HG02571 (cell line): Measurements from ENCODE around the gene ZFYVE19.

ENCODE experiments used
- ATAC-seq: cut with Tn5 transposase; IDR thresholded peaks from one replicate; pipeline ENCODE4 v1.9.1; 2021; ENCODE audit warnings: mild to moderate bottlenecking, moderate library complexity; ENCODE audit not compliant: unreplicated experiment

Gene ZFYVE19

DNA sequence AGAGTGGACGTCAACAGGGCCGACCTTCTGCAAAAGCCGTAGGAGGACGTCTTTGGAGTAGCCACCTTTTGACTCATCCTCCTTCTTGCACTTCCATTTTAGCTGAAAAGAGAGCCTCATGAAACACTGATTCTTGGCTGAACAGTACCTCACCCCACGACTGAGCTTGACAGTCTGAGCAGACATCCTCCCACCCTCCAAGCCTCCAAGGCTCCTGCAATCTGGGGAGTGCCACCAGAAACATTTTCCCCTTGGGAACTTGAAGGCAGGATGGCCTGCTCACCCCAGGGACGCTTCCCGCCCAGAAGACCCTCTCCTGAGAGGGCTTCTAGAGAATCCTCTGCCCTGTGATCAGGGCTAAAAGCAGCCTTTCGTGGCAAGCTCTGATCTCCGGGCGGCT, 31.9 kb upstream of the ZFYVE19 start:
- ATAC-seq, result no peak

DNA sequence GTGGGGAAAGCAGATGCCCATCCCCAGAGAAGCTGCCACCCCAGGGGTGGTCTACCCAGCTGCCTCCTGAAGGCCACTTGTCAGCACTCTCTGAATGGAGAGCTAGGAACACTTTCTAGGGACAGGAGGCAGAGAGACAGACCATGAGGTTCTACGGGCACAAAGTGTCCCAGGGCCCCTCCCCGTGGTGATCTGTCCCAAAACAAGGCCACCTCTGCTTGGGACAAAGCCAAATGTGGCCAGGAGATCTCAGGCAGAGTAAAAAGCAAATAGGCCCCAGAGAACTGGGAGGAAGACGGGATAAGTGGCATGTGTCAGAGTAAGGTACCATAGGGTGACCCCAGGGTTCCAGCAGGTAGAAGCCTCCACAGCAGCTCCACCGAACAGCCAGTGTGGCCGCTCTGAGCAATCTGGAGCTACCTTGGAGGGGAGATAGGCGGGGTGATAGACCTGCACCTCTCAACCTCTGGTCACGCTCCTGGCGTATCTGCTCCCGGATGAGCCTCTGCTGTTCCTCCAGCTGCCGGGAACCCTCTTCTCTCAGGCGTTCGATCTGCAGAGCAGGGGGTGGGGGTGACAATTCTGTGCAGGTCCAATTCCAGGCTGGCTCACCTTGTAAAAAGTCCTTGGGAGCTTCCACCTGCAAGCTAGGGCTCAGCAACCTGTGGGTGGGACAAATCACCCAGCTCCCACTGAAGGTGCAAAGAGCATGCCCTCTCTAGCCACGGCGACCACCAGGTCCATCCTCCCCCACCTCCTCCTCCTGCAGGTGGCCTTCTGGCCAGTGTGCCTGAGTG, 31.0 kb upstream of the ZFYVE19 start:
- ATAC-seq, result no peak

DNA sequence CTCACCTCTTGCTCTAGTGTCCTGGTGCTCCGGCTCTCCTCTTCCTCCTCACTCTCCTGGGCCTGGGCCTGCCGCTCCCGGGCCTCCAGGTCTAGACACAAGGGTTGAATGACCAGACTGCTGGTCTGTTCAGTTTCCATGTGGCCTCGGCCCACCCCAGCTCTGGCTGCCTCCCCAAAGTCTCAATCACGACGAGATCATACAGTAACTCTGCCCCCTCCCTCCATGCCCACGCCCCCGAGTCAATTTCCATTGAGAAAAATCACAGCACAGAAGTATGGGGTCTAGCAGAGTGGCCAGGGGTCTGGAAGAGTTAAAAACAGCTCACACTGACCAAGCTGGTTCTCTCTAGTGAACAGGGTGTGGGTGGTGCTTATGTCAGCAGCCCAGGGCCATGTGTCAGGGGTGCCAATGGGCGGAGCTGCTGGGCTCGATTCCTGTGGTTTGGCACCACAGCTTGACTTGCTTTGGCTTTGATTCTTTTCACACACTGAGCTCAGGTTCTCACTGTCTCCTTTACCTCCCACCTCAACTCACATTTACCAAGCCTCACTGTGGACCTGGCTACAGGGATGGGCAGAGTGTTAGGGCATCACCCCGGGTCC, 30.2 kb upstream of the ZFYVE19 start:
- no peak for ATAC-seq

DNA sequence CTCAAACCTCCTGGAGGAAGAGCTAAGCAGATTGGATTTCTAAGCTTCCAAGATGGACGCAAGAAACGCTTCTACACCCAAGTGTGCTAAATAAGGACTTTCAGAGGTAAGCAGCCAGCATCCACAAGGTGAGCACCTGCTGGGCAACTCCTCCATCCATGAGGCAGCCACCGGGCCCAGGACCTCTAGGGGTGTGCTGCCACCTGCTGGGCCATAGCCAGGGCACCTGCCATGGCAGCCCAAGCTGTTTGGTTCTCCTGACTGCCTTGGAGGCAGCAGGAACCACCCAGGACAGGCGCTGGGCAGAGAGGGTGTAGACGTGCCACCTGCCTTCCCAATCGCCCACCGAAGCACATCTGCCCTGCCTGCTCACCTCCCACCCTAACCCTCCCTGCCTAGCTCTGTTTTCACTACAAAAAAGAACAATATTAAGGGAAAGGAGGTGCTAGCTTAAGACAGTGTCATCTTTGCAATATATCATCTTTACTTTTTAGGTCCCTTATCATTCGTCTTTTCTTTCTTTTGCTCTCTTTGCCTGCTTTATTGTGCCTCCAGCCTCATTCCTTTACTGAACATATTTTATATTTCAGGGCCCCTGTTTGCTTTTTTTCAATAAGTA, 24.2 kb upstream of the ZFYVE19 start:
- ATAC-seq, result no peak

DNA sequence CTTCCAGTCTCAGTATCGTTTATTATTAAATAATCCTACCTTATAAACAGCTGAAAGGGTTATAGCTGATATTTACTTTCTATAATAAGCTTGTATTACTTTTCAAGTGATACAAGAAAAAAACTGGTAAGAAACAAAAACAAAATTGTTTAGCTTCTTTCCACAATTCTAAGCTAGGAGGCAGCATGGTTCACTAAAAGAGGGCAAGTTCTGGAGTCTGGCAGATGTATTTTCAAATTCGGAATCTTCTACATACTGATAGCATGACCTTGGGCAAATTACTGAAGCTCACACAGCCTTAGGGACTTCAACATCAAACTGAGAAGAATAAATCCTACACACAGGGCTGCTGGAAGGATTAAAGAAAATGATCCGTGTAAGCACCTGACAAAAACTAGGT, 21.7 kb upstream of the ZFYVE19 start:
- no peak for ATAC-seq

DNA sequence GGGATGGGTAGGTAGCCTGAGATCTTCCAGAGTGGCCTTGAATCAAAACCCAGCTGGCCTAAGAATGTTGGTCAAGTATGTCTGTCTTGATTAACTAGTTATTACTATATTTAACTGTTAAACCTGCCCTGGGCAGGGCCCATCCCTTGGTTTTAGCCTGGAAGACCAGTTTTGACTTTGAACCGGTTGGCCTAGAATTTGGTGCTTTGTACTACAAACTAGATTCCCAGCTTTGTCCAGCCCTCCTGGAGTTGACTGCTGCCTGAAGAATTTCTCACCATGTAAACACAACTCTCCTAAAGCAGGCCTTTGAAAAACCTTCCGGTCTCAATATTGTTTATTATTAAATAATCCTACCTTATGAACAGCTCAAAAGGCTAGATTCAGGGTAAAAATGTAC, 21.1 kb upstream of the ZFYVE19 start:
- no peak for ATAC-seq

DNA sequence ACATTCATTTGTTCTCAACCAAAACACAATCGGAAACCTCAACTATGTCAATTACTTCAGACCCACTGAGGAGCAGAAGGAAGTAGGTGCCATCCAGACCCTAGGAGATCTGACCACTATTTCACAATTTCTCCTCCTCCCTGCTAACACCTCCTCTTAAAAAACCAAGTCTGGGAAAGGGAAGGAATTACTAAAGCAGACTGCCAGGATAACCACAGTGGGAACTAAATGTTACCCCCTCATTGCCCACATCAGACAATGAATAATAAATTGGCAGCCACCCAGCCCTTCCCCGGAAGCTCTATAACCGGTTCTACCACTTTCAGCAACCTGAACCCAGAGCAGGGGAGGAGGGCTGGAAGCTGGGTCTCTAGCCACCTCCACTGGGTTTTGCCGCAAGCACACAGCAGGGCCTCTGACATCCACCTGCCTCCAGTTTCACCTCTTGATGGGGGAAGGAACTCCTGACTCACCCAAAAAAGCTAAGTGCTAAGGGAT, 19.5 kb upstream of the ZFYVE19 start:
- no peak for ATAC-seq

DNA sequence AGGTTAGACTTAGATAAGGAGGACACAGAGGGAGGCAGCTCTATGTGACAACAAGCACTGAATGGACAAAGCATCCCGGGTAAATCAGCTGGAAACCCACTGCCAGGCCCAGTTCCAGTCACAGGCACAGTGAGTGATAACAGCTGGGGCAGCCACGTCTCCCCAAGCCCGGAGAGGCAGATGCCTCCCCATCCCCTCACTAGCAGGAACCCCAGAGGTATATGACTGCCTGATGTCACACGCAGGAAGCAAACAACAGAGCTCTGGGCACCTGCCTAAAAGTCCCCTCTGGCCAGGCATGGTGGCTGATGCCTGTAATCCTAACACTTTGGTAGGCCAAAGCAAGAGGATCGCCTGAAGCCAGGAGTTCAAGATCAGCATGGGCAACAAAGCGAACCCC, 18.9 kb upstream of the ZFYVE19 start:
- ATAC-seq, result no peak

DNA sequence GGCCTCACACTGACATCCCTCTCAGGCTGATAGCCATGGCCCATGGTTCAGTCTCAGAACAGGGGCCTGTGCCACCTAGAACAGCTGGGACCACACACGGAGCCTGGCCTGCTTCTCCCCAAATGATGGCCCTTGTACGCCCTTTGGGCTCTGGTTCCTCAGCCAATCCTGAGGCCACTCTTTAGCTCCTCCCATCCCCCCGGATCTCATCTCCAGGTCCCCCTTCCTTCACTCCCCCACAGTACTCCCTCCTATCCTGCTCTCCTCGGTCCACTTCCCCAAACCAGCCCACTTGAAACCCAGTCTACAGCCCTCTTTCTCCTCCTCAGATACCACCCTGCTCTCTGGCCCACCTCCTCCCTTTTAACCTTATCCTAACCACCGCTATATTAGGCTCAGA, 17.8 kb upstream of the ZFYVE19 start:
- no peak for ATAC-seq

DNA sequence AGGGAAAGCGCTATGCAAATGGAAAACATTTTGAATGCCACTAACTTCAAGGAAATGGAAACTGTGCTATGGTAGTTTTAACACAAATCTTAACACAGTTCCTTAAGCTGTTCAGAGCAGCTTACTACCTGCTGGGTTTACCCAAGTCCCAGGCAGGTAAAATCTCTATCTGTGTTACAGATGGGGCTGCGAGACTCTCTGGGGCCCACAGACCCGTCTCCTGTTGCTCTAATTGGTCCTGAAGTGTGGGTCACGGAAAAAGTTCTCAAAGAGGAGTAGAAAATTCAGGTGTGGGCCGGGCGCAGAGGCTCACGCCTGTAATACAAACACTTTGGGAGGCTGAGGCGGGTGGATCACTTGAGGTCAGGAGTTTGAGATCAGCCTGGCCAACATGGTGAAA, 16.9 kb upstream of the ZFYVE19 start:
- ATAC-seq, result no peak

DNA sequence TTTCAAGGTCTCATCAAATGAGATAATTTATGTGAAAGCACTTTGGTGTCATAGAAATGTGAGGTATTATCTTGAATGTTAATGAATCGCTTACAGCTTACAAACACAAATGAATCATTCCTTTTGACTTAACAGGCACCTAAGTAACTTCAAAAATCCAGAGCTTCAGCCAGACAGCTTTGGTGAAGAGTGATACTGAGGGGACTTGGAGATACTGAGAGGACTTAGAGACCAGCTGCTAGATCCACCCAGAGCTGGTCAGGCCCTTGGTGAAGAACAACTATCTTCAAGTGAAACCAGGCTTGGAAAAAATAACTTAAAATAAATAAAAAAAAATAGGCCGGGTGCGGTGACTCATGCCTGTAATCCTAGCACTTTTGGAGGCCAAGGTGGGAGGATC, 16.2 kb upstream of the ZFYVE19 start:
- ATAC-seq, result no peak

DNA sequence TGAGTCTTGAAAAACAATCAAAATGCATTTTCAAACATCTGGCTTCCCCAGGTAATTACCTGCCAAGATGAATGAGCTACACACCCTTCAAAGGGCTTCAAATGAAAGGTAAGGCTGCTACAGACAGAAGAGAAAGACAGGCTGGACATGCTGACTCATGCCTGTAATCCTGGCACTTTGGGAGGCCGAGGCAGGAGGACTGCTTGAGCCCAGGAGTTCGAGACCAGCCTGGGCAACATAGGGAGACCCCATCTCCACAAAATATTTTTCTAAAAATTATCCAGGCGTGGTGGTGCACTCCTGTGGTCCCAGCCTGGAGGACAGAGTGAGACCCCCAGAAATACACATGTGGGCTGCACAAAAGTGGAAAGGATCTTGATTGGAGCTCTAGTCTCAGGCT, 14.5 kb upstream of the ZFYVE19 start:
- ATAC-seq, result no peak

DNA sequence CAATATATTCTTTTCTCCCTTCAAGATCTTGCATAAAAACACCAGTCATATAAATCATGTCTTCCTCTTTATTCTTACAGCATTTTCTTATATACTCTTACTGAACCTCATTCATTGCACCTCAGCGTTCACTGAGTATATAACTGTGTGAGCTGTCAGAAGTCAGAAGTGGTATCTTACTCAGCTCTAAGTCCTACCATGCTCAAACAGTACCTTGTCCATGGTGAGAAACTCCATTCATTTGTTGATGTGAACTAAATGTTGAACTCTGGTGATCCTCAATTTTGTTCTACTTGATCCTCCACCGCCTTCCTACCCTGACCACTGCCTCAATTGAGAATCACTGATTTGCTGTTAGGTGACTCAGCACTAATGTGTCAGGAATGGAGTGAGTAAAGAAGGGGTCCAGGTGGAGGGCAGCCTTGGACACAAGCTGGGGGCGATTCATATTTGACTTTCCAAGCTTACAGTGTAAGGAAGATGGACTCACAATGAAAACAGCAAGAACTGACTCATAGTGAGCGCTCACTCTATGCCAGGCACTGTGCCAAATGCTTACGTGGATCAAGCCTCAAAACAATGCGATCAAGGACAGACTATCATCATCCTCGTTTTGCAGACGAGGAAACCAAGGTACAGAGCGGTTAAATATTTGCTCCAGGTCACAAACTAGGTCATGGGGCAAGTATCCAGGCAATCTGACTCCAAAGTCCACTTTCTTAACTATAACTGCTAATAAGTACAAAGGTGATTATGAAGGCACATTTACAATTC, 13.5 kb upstream of the ZFYVE19 start:
- no peak for ATAC-seq

DNA sequence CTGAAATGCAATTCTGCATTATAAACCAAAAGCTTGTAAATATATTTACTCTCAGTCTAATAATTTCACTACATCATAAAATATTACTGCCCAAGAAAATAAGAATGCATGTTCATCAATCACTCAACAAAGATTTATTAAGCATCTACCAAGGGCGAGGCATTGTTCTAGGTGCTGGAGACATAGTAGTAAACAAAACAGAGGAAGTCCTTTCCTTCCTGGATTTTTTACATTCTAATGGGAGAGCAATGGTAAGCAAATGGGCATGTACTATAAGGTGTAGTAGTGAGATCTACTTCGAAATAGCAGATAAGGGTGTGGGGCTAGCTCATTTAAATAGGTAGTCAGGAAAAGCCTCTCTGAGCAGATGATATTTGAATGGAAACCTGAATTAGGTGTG, 10.8 kb upstream of the ZFYVE19 start:
- ATAC-seq, result no peak

DNA sequence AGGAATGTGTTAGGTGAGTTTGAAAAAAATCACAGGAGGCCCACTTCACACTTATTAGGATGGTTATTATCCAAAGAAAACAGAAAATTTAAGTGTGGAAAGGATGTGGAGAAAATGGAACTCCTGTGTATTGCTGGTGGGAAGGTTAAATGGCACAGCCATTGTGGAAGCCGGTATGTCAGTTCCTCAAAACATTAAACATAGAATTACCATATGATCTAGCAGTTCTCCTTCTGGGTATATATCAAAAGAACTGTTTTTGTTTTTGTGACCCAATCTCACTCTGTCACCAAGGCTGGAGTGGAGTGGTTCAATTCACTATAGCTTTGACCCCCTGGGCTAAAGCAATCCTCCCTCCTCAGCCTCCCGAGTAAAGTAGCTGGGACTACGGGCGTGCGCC, 10.4 kb upstream of the ZFYVE19 start:
- ATAC-seq, result no peak

DNA sequence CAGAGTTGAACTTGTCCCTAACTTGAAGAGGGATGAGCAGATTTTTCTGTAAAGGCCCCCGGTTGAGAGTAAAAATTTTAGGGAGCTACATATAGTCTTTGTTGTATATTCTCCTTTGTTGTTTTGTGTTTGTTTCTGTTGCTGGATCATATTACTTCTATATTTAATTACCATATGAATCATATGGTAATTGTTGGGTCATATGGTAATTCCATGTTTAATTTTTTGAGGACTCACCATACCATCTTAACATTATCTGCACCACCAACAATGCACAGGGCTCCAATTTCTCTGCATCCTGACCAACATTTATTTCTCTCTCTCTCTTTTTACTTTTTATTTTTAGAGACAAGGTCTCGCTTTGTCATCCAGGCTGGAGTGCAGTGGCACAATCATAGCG, 7.4 kb upstream of the ZFYVE19 start:
- ATAC-seq, result no peak

DNA sequence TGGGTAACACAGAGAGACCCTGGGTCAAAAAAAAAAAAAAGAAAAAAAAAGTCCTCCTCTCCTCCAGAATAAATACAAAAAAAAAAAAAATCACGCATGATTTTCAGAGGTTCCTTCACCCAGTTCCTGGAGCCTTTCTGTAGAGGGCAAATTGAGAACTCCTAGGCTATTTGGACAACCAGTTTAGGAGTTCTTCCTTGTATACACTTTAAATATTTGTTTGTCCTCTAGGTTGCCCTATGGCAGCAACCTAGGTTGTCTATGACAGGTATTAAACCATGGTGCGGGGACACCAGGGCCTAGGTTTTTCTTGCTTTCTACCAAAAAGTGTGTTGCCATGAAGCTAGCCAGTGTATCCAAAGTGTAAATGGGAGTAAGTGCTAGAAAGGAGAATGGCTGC, 3.8 kb upstream of the ZFYVE19 start:
- ATAC-seq, result no peak

DNA sequence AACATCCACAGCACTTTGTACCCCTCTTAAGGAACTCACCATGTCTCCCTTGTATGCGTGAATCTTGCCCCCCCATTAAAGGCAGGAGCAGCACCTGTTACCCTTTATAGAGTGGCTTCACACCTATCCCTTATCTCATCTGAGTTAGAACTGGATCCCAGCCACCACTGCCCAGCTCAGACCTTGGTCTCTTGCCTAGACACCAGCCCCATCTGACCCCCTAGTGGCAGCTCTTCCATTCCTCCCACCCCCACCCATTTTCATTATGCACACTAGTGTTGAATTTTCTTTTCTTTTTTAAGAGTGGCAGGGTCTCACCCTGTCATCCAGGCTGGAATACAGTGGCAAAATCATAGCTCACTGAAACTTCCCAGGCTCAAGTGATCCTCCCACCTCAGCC, 3.2 kb upstream of the ZFYVE19 start:
- no peak for ATAC-seq

DNA sequence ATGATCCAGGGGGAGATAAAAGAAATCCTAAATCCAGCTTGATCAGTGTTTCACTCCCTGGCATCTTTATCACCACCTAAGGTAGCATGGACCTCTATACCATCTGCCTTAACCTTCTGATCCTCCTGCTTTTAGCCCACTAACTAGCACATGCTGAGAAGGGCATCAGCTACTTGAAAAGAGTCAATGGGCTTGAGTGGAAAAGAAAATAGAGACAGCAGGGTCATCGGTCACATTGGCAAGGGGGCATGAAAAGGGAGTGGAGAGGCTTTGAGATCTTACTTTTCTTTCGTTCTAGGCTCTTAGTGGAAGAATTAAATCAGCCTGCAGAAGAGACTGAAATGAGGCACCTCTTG, 239 bp upstream of the ZFYVE19 start:
- no peak for ATAC-seq

DNA sequence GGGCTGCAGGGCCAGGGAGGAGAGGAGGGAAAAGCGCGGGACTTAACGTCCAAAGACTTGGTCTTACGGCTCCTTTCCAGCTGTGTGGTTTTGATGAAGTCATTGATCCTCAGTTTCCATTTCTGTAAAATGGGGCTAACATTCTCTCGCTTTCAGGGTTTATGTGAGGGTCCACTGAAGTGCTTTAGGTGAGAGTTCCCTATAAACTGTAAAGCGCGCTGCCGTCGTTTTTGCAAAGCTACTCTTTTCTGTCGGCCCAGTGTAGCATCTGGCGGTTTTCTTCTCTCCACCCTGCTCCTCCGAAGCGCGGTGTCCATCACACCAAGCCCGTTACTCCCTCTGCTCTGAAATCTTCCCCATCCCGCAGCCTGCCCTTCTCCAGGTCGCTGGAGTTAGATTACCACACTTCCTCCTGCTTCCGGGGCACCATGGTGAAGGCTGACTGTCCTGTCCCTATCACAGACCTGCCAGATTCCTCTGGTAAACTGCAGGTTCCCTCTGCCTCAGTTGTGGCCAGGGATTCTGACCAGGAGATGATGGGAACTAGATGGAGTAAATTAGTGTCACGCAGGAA, 1.1 kb downstream of the ZFYVE19 start:
- no peak for ATAC-seq

DNA sequence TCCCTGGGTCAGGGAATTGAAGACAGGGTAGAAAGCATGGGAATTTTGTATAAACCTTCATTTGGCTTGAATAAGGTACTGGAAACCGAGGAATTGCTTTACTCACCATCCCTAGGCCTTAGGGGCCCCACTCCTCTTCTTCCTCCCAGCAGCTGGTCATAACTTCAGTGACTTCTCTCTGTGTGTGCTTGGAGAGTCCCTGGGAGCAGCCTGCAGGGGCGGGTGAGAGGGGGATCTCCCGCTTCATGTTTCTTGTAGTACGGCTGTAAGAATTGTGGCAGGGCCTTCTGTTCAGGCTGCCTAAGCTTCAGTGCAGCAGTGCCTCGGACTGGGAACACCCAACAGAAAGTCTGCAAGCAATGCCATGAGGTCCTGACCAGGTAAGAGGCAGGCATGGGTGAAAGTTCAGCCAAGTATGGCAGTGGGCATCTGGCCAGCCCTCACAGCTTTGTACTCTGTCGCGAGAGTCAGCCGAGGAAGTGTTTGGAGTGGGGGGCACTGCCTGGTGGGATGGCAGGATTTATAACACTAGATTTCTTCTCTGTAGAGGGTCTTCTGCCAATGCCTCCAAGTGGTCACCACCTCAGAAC, 2.1 kb downstream of the ZFYVE19 start:
- no peak for ATAC-seq
